Pons (tissue), 1 donor: ENCODE measurements around the gene TECPR2.

Experiments
- DNase-seq: peaks from one replicate; pipeline ENCODE4 v3.0.0-alpha.2; 2016; ENCODE audit warnings: low spot score

The TECPR2 gene

GRCh38 chr14:102424923-102425322, 62.2 kb downstream of the TECPR2 start:
- no peak for DNase-seq

GRCh38 chr14:102426796-102427195, 64.1 kb downstream of the TECPR2 start:
- DNase-seq = no peak

GRCh38 chr14:102427642-102428041, 64.9 kb downstream of the TECPR2 start:
- no peak for DNase-seq

GRCh38 chr14:102430212-102430908, 67.6 kb downstream of the TECPR2 start:
- no peak for DNase-seq

GRCh38 chr14:102431751-102432150, 69.0 kb downstream of the TECPR2 start:
- no peak for DNase-seq

GRCh38 chr14:102434647-102435175, 72.0 kb downstream of the TECPR2 start:
- DNase-seq = no peak

GRCh38 chr14:102437997-102438915, 75.5 kb downstream of the TECPR2 start:
- peak; percentile 86 for DNase-seq

GRCh38 chr14:102439556-102439955, 76.8 kb downstream of the TECPR2 start:
- no peak for DNase-seq

- DNase-seq = no peak
Measured at GRCh38 chr14:102440392-102440791, 77.7 kb downstream of the TECPR2 start.

- no peak for DNase-seq
Measured at GRCh38 chr14:102442241-102443211, 79.8 kb downstream of the TECPR2 start.

- peak; percentile 88 for DNase-seq
Measured at GRCh38 chr14:102445066-102445465, 82.3 kb downstream of the TECPR2 start.

- DNase-seq = no peak
Measured at GRCh38 chr14:102445641-102446040, 82.9 kb downstream of the TECPR2 start.

- DNase-seq = no peak
Measured at GRCh38 chr14:102450206-102451063, 87.7 kb downstream of the TECPR2 start.

- no peak for DNase-seq
Measured at GRCh38 chr14:102451064-102451352, 88.3 kb downstream of the TECPR2 start.

- DNase-seq = no peak
Measured at GRCh38 chr14:102452302-102452701, 89.6 kb downstream of the TECPR2 start.

- no peak for DNase-seq
Measured at GRCh38 chr14:102454711-102455110, 92.0 kb downstream of the TECPR2 start.

- no peak for DNase-seq
Measured at GRCh38 chr14:102457509-102457908, 94.8 kb downstream of the TECPR2 start.

- DNase-seq = no peak
Measured at GRCh38 chr14:102461490-102462338, 99.0 kb downstream of the TECPR2 start.

GRCh38 chr14:102462391-102462790, 99.7 kb downstream of the TECPR2 start:
- DNase-seq = no peak

GRCh38 chr14:102464006-102464405, 101.3 kb downstream of the TECPR2 start:
- DNase-seq = no peak
